OCI-M2 (cell line): ENCODE results near the gene MYCN.
"Not testable (repeated sequence)": the region's sequence is repeated elsewhere in the genome, so short reads cannot be mapped to it uniquely, and the experiment has no call there.

ENCODE experiments used
- DNase-seq: peaks from one replicate; lab custom pipeline; 2025; ENCODE audit not compliant: unreplicated experiment; lab: John Stamatoyannopoulos, UW

The MYCN gene

DNA sequence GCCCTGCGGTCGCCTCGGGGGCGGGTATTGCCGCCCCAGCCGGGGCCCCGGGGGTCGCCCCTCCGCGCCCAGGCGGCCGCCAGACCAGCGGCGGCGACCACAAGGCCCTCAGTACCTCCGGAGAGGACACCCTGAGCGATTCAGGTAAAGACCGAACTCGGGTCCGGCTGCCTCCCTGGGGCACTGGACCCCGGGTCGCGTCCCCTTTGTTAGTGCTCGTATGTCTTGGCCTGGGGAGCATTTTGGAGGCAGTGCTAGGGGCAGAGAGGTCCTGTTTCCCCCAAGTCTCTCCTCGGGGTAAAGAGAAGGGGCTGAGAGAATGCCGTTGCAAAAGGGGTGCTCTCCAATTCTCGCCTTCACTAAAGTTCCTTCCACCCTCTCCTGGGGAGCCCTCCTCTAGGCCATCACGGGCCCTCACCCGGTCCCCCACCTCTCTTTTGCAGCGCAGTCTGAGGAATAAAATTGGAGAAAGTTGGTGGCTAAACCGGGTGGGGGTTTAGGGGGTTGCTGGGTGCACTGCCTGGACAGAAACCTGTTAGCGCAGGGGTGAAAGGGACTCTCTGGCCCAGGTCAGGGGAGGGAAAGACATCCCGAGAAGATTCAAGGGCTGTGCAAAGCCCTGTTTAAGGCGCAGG lies 2.5 kb downstream of the MYCN start:
- DNase-seq: no peak

DNA sequence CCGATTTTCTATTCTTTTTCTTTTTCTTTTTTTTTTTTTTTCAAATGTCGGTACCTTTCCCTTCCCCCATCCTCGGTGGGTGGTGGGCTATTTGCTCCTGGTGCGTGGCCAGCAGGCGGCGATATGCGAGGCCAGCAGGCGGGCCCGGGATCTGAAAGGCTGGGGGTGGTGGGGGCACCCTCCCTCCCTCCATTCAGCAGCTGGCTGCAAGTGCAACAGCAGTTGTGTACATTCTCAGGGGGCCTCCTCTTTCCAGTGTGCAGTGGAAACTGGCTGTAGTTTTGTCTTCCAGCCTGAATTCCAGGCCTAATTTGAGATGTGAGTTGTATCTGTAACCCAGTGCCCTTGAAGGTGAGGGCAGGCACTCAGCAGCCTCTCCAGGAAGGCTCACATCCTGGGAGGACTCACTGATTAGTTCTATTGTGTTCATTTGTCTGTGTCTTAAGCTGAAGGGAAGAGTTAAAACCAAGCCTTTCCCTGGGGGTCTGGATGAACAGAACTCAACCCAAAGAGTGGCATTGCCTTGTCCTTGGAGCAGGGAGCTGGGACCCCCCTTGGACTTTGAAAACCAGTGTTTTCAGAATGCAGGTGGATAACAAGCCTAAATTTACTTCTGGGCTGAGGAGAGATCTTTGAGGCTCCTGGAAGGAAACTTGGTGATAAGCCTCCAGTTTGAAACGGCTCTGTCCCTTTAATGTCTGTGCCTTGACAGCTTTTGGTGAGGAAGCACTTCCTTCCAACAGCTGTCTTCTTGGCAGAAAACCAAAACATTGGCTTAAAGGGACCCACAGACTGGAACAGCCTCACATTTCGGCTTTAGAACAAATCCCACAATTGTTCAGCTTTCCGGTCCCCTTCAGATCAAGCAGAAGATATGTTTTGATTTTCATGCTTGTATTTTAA lies 3.3 kb downstream of the MYCN start:
- no peak for DNase-seq

DNA sequence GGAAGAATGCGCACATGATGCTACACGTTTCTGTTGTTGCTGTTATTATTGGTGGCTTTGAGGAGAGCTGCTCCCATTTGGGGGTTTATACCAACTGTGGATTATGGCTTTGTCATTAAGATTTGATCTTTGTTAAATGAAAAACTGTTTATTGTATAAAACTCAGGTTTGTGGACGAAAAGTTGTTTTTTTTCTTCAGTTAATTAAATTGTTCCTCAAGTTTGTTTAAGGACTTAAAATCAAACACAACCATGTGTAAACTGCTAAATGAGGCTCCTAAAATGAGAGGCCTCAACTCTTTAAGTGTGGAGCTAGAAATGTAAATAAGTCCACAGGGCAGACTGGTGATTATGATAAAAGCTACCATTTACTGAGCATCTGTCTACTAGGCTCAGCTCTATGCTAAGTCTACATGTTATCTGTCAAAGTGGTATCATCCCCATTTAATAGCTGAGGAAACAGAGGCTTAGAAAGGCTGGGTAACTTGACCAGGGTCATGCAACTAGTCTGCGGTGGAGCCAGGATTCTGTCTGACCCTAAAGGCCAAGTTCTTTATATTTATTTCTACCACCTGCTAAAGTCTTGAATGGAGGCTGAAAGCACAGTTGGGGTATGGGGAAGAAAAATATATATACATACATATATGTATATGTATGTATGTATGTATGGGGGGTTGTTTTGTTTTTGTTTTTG lies 4.1 kb downstream of the MYCN start:
- no peak for DNase-seq

DNA sequence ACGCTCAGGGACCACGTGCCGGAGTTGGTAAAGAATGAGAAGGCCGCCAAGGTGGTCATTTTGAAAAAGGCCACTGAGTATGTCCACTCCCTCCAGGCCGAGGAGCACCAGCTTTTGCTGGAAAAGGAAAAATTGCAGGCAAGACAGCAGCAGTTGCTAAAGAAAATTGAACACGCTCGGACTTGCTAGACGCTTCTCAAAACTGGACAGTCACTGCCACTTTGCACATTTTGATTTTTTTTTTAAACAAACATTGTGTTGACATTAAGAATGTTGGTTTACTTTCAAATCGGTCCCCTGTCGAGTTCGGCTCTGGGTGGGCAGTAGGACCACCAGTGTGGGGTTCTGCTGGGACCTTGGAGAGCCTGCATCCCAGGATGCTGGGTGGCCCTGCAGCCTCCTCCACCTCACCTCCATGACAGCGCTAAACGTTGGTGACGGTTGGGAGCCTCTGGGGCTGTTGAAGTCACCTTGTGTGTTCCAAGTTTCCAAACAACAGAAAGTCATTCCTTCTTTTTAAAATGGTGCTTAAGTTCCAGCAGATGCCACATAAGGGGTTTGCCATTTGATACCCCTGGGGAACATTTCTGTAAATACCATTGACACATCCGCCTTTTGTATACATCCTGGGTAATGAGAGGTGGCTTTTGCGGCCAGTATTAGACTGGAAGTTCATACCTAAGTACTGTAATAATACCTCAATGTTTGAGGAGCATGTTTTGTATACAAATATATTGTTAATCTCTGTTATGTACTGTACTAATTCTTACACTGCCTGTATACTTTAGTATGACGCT lies 5.8 kb downstream of the MYCN start:
- DNase-seq: no peak

DNA sequence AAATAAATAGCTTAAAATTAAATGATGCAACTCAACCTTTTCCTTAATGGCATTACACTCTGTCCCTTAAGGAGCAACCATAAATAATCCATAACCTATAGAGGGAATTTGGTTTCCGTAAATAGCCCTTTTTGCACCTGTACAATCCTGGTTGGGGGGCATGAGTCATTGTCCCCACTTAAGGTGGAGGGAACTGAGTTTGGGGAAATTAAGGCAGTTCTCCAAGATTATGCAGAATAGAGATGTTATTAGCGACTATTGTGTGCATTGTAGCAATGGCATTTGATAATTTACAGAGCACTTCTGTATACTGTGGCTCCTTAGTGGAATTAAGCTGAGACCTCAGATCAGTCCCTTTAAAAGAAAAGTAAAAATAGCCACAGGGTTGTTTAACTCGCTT lies 6.6 kb downstream of the MYCN start:
- no peak for DNase-seq

DNA sequence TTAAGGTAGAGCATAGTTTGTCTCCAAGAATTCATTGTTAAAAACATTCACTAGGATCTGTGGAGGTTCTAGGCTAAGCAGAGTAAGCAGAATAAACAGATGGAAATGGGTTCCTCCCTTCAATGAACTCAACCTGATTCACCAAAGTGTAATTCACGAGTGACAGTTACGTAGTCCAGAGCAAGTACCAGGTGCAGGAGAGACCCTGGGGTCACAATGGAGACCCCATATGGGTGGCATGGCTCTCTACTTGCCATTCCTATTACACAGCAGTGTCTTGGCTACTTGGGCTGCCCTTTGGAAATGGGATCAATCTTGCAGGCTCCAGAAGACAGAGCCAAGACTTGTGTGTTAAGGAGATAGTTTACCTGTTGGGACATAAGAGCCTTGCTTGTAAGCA lies 7.1 kb downstream of the MYCN start:
- DNase-seq: no peak

DNA sequence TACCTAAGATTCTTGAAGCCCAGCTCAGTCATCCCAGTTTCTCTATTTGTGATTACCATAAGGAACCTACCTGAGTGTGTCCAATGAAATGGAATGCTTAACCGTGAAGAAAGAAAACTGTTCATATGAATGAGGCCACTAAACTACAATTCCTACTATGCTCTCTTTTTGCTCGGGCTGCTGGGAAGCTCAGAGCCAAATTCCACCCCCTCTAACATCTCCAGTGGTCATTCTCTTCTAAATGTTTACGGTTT lies 8.3 kb downstream of the MYCN start:
- DNase-seq: no peak

DNA sequence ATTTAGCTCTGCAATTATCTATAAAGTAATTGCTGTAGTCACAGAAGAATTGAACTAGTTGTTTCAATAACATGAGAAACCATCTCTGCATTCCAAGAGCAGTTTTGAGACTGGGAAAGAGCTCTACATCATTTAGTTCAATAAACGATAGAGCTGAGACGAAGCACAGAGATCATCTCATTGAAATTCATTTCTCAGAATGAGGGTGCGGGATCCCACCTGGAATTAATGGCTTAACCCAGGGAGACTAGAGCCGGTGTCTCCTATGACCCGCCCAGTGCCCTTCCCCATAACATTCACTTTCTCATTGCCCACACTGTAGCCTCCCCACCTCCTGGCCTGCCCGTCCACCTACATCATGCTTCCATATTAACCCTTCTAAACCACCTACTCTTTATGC lies 8.8 kb downstream of the MYCN start:
- no peak for DNase-seq

DNA sequence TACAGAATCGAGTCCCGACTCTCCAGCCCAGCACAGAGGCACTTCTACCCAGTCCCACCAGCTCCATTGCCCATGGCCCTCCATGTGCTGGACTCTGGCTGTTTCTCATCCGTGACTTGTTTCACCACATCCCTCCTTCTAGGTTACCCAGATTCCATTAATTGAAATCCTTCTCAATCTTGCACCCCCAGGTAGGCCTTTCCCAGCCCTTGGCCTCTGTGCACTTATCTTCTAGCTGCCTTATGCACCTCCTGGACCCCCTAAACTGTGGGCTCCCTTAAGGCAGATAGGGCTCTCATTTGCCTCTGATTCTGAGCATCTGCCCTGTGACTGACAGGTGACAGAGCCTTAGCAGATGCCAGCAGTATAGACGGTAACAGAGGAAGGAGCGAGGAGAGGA lies 9.2 kb downstream of the MYCN start:
- DNase-seq: no peak

DNA sequence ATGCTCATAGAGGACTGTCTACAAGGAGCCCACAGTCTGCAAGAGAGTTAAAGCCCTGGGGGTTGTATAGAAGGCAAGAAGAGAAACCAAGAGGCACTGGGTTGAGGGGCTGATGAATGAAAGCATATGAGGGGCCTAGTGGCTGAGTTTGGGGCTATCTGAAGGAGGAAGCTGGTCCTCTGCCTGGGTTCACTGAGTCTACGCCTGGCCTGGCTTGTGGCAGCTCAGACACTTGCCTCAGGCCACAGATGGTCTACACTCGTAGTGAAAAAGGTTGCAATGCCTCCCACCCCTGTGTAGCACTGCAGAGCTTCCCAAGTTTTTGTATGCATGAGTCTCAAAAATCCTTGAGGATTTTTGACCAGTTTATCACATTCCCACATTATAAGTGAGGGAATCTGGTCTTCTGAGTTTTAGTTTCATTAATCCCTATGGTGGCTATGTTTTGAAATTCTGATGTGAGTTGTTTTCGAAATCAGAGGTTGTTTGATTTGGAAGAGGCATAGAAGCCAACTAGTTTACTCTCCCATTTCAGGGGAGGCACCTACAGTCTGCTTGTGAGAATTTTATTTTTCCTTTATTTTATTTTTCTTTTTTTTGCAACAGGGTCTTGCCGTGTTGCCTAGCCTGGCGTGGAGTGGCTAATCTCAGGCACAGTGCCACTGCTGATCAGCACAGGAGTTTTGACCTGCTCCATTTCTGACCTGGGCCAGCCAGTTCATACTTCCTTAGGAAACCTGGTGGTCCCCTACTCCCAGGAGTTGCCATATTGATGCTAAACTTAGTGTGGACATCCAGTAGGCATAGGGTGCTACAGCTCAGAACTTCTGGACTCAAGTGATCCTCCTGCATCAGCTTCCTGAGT lies 10.0 kb downstream of the MYCN start:
- DNase-seq: no peak

DNA sequence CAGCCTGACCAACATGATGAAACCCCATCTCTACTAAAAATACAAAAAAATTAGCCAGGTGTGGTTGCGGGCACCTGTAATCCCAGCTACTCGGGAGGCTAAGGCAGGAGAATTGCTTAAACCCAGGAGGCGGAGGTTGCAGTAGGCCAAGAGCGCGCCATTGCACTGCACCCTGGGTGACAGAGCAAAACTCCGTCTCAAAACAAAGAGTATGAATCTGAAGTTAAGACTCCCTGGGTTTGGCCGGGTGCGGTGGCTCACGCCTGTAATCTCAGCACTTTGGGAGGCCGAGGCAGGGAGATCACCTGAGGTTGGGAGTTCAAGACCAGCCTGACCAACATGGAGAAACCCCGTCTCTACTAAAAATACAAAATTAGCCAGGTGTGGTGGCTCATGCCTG lies 11.6 kb downstream of the MYCN start:
- not testable (repeated sequence) for DNase-seq

DNA sequence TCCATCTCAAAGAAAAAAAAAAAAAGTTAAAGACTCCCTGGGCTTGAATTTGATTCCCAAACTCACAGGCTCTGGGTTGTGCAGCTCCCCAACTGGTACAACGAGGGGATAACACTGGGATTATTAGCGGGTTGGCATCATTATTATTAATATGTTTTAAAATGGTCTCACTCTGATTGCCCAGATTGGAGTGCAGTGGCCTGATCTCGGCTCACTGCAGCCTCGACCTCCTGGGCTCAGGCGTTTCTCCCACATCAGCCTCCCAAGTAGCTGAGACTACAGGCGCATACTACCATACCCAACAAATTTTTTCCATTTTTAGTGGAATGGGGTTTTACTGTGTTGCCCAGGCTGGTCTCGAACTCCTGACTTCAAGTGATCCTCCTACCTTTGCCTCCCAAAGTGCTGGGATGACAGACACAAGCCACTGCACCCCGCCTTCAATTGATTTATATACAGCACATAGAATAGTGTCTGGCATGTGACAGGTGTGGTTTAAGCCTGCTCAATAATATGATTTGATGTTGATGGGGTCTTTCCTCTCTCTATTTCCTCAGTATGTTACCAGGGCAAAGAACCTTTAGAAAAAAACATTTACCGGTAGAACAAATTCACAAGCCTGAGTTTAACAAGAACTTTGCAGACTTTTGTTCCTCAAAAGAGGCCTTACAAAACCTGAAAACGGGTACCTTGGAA lies 12.2 kb downstream of the MYCN start:
- no peak for DNase-seq

DNA sequence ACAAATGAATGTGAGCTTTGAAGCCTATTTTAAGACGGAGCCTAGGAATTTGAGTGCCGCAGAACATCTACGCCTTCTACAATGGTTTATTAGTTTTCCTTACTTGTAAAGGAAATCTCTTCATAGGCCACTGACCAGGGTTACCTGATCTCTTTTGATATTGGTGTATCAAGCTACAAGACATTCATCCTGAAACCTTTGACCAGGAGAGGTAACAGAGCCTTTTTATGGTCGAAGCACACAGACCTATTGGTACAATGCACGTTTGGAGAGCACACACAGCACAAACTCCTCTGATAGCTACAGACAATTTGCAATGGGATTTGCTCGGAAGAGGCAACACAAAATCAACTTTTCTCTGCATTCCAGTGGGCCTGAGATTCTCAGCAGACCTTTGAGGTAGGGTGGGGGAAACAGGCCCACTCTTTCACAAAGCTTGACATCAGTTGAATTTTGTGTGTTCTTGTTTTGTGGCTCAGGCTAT lies 12.8 kb downstream of the MYCN start:
- DNase-seq: no peak

DNA sequence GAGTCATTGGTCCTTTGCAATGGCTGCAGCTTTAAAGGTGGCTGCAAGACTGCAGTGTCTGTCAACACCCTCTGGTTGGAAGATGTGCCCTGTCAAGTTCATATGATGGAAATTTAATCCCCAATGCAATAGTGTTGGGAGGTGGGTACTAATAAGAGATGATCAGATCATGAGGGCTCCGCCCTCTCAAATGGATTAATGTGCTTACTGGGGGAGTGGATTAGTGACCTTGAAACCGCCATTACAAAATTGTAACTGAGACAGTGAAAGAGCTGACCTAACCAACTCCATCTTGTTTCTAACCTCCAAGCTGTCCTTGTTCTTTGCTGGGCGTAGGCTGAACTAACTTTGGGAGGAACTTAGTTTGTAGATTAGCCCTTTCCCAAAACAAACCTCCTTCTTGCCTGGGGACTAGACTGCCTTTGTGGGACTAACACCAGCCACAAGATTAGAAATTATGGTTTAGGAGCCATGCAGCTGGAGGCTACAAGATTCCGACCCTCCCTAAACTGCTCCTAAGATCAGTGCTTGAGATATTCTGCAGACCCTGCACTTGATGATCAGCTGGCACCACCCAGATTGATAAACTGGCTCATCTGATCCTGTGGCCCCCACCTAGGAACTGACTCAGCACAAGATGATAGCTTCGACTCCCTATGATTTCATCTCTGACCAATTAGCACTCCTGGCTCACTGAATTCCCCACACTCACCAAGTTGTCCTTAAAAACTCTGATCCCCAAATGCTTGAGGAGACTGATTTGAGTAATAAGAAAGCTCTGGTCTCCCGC lies 13.7 kb downstream of the MYCN start:
- DNase-seq: no peak

DNA sequence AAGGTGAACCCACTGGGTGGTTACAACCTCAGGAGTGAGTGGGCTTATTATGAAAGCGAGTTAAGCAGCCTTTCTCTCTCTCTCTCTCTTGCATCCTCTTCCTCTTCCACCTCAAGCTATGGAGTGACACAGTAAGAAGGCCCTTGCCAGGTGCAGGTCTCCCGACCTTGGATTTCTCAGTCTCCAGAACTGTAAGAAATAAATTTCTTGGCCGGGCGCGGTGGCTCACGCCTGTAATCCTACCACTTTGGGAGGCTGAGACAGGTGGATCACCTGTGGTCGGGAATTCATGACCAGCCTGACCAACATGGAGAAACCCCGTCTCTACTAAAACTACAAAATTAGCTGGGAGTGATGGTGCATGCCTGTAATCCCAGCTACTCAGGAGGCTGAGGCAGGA lies 14.4 kb downstream of the MYCN start:
- DNase-seq: no peak

DNA sequence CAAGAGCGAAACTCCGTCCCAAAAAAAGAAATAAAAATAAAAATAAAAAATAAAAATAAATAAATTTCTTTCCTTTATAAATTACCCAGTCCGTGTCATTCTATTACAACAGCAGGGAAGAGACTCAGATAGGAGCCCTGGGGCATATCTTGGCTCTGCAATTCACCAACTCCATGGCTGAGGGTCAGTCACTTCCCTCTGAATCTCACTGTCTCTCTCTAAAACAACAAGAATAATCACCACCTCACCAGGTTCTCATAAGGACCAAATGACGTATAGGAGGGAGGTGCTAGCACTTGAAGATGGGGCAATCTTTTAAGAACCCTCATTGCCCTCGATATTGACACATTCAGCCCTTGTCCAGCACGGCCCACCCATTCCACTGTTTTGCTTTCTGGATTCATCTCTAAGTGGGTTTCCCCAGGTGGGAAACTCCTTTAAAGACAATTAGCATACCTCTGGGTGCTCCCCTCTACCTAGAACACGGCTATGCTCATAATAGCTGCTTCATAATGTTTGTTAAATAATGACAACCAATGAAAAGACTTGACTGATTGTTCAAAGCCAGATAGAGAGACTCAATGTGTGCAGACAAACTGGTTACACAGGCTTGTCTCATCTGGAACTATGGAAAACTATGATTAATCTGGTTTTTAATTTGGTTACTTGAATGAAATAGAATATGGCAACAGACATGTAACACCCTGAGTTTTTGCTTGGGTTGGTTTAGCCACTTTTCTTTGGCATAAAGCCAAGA lies 15.1 kb downstream of the MYCN start:
- DNase-seq: no peak

DNA sequence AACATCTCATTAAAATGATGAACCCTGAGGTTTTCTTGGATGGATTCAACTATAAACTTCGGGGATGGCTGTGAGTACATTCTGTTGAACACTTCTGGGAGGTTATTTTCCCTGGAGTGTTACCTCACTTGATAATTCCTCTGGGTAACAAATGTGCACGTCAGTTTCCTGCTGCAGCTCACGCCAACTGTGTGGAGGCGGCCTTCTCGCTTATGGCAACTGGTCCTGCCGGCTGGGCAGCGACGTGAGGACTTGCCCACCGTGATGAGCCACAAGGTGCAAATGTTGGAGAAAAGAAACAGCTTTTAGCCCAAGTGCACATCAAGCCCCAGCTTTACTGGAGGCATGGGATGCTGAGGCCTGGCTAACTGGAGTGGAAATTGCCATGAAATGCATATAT lies 15.9 kb downstream of the MYCN start:
- DNase-seq: no peak
